IMR-90 (cell line): Measurements from ENCODE around the gene RAB19. TPM values are rescaled to one million over a fixed set of nuclear protein-coding genes. Genes with fewer than 3 reads are reported as not detected.

Source experiments
- ELK1 ChIP-seq: fragments of 150-350 bp; IDR thresholded peaks from 2 replicates; pipeline ENCODE4 v1.6.1; 2016; ENCODE audit warnings: low read depth, mild to moderate bottlenecking, low read length, moderate library complexity, borderline replicate concordance
- POLR2A ChIP-seq: IDR thresholded peaks from 2 replicates; pipeline ENCODE4 v1.6.1; 2012; ENCODE audit warnings: mild to moderate bottlenecking, low read depth, low read length
- RAD21 ChIP-seq: IDR thresholded peaks from 2 replicates; pipeline ENCODE4 v1.6.1; 2012; ENCODE audit warnings: low read length, improper control_type of control experiment
- RCOR1 ChIP-seq: IDR thresholded peaks from 2 replicates; pipeline ENCODE4 v1.6.1; 2012; ENCODE audit warnings: mild to moderate bottlenecking, low read length, improper control_type of control experiment; ENCODE audit not compliant: insufficient replicate concordance
- polyA plus RNA-seq, 3 experiments: library from polyadenylated mRNA; depleted of rRNA; stranded (reverse); fragments of >200 nt; gene quantifications; 2 replicates each; pipeline ENCODE4 v1.2.3, GENCODE V29; 2012; ENCODE audit warnings: low replicate concordance in 1 of 3
- total RNA-seq: library from RNA; depleted of rRNA; stranded (reverse); fragments of >200 nt; gene quantifications from 2 replicates; pipeline ENCODE4 v1.2.3, GENCODE V29; 2012

Gene RAB19
- total and polyA plus RNA-seq, 2 of the 4 experiments (the other 2 are of a cell fraction): not detected

GRCh38 chr7:140397784-140398750, 5.8 kb upstream of the RAB19 start, which contains the start of gene SLC37A3 (continued):
- TF ChIP-seq ELK1 (no peak), RCOR1 (no peak), RAD21 (peak; percentile 2; the same call in 1 of the 2 replicates), POLR2A (peak; percentile 80)
